ENCODE results near the gene APLP1. TPM values are rescaled to one million over a fixed set of nuclear protein-coding genes. Genes with fewer than 3 reads are reported as not detected.

Gene APLP1
- total RNA-seq, 1 experiment from 2014 or later, result 14.9 TPM

- H3K4me1 ChIP-seq (ENCODE audit: insufficient read depth, low read length, poor library complexity, severe bottlenecking), result no peaks in the 10 kb centered on the region
- intact Hi-C loops (cut with micrococcal nuclease; ENCODE audit: unreplicated experiment), result no loop called here
- no peak overlapping the region for H3K27ac ChIP-seq (ENCODE audit: low read depth, low read length, poor library complexity, severe bottlenecking)
- no peaks in the 10 kb centered on the region for H3K36me3 ChIP-seq (ENCODE audit: insufficient read depth, low read length, poor library complexity, severe bottlenecking)
- TF ChIP-seq CTCF (conservative IDR thresholded peaks at IDR 0.05; ENCODE audit: low read depth, low read length) (no peak), EZH2 (IDR thresholded peaks at IDR 0.05; ENCODE audit: borderline replicate concordance, low read depth, low read length, poor library complexity, severe bottlenecking) (no peak)
- CTCF ChIA-PET, result no interaction called here
- H3K4me3 ChIP-seq (ENCODE audit: low read depth, low read length, poor library complexity, severe bottlenecking), result no peak overlapping the region
- POLR2A ChIA-PET (ENCODE audit: low non-redundant PET), result no interaction called here
- DNase-seq (ENCODE audit: low spot score), result no peak
- BruUV-seq (replicated peaks), result no TSS peak
- H3K27me3 ChIP-seq (replicated peaks; ENCODE audit: insufficient read depth, low read depth, low read length, poor library complexity), result peaks cover 47% of the 10 kb centered on the region
- H3K9me3 ChIP-seq (ENCODE audit: low read depth, low read length, poor library complexity, severe bottlenecking), result no peaks in the 10 kb centered on the region
Observed at GRCh38 chr19:35841961-35842595, 26.3 kb upstream of the APLP1 start.

DNA sequence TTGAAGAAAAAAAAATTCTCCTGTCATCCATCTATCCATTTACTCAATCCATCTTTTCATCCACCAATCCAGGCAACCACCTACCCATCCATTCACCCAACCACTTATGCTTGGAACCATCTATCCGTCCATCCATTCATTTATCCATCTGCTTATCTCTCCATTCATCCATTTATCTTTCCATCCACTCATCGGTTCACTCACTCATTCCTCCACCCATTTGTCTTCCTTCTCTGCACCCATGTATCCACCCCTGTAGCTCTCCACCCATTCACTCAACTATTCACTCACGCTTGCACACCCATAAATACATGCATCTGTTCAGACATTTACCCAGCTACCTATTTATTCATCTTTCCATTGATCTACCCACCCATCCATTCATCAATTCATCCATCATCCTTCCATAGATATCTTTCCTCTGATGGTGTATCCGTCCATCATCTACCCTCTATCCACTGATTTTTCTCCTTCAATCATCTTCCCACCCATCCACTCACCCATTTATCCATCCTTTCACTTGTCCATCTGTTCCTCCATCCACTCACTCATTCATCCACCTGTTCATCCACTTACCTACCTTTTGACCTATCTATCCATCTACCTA is 25.6 kb upstream of the APLP1 start:
- H3K9me3 ChIP-seq (ENCODE audit: low read depth, low read length, poor library complexity, severe bottlenecking), result no peaks in the 10 kb centered on the region
- H3K4me1 ChIP-seq (ENCODE audit: insufficient read depth, low read length, poor library complexity, severe bottlenecking), result no peaks in the 10 kb centered on the region
- H3K27me3 ChIP-seq (replicated peaks; ENCODE audit: insufficient read depth, low read depth, low read length, poor library complexity), result peaks cover 48% of the 10 kb centered on the region
- H3K27ac ChIP-seq (ENCODE audit: low read depth, low read length, poor library complexity, severe bottlenecking), result no peak overlapping the region
- POLR2A ChIA-PET (ENCODE audit: low non-redundant PET), result no interaction called here
- no peaks in the 10 kb centered on the region for H3K36me3 ChIP-seq (ENCODE audit: insufficient read depth, low read length, poor library complexity, severe bottlenecking)
- H3K4me3 ChIP-seq (ENCODE audit: low read depth, low read length, poor library complexity, severe bottlenecking), result no peak overlapping the region
- CTCF ChIA-PET, result no interaction called here
- TF ChIP-seq CTCF (conservative IDR thresholded peaks at IDR 0.05; ENCODE audit: low read depth, low read length) (no peak), EZH2 (IDR thresholded peaks at IDR 0.05; ENCODE audit: borderline replicate concordance, low read depth, low read length, poor library complexity, severe bottlenecking) (no peak)
- no TSS peak for BruUV-seq (replicated peaks)
- intact Hi-C loops (cut with micrococcal nuclease; ENCODE audit: unreplicated experiment), result no loop called here
- DNase-seq (ENCODE audit: low spot score), result no peak

DNA sequence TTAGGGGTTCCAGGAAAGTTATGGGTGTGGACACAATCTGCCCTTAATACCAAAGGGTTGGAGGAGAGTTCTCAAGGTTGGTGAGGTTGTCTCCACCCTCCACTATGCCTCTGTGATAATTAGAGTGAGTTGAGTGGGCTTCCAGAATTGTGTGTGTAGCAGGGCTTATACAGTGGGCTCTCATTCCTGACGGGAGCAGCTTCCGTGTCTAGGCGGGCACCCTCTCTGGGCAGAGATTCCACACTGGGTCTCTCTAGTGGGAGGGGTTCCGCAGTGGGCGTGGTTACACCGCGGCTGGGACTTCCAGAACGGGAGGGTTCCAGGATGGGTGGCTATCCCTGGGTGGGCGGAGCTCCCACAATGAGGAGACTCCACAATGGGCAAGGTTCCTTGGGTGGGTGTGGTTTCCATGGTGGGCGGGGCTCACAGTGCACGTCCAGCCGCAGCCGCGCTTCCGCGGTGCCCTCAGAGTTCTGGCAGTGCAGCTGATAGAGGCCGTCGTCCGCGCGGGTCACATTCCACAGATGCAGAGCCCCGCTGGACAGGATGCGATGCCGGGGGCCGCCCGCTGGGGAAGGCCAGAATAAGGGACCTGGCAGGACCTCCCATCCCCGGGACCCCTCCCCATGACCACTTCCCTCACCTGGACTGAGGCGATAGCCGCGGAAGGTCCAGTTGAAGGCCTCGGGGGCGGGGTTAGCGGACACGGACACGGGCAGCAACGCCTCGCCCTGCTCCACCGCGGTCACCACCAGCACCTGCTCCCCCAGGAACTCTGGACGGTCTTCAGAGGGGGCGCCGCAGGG is 24.5 kb upstream of the APLP1 start:
- ChIA-PET POLR2A (ENCODE audit: low non-redundant PET) (no interaction called here), CTCF (no interaction called here)

More for the DNA sequence above, 24.5 kb upstream of the APLP1 start:
- DNase-seq (ENCODE audit: low spot score), result peak; percentile 77
- no peak overlapping the region for H3K4me3 ChIP-seq (ENCODE audit: low read depth, low read length, poor library complexity, severe bottlenecking)
- no peaks in the 10 kb centered on the region for H3K36me3 ChIP-seq (ENCODE audit: insufficient read depth, low read length, poor library complexity, severe bottlenecking)
- intact Hi-C loops (cut with micrococcal nuclease; ENCODE audit: unreplicated experiment), result no loop called here
- BruUV-seq (replicated peaks), result no TSS peak
- H3K27ac ChIP-seq (ENCODE audit: low read depth, low read length, poor library complexity, severe bottlenecking), result no peak overlapping the region
- TF ChIP-seq CTCF (conservative IDR thresholded peaks at IDR 0.05; ENCODE audit: low read depth, low read length) (no peak), EZH2 (IDR thresholded peaks at IDR 0.05; ENCODE audit: borderline replicate concordance, low read depth, low read length, poor library complexity, severe bottlenecking) (no peak)
- no peaks in the 10 kb centered on the region for H3K4me1 ChIP-seq (ENCODE audit: insufficient read depth, low read length, poor library complexity, severe bottlenecking)
- H3K27me3 ChIP-seq (replicated peaks; ENCODE audit: insufficient read depth, low read depth, low read length, poor library complexity), result peaks cover 58% of the 10 kb centered on the region
- H3K9me3 ChIP-seq (ENCODE audit: low read depth, low read length, poor library complexity, severe bottlenecking), result no peaks in the 10 kb centered on the region
